Trophoblast cell (in vitro differentiated cells and primary cell): Measurements from ENCODE around the gene ADPGK.

ENCODE experiments used
- DNase-seq, 2 donors: peaks; one replicate each; pipeline ENCODE4 v3.0.0-alpha.2; 2016
- H2AFZ ChIP-seq: 2 replicates; pipeline ENCODE4 v1.6.1; 2013; ENCODE audit warnings: low read length, moderate library complexity, mild to moderate bottlenecking; ENCODE audit not compliant: insufficient read depth, poor library complexity
- H2AK5ac ChIP-seq: 2 replicates; pipeline ENCODE4 v1.6.1; 2013; ENCODE audit warnings: mild to moderate bottlenecking, low read length
- H2BK120ac ChIP-seq: 2 replicates; pipeline ENCODE4 v1.6.1; 2013; ENCODE audit warnings: low read length, mild to moderate bottlenecking, moderate library complexity; ENCODE audit not compliant: insufficient read depth, poor library complexity
- H2BK12ac ChIP-seq: 2 replicates; pipeline ENCODE4 v1.6.1; 2013; ENCODE audit warnings: mild to moderate bottlenecking, low read length, moderate library complexity
- H2BK5ac ChIP-seq: 2 replicates; pipeline ENCODE4 v1.6.1; 2013; ENCODE audit warnings: low read length, low read depth, moderate library complexity, mild to moderate bottlenecking; ENCODE audit not compliant: poor library complexity
- H3K14ac ChIP-seq: 2 replicates; pipeline ENCODE4 v1.6.1; 2013; ENCODE audit warnings: mild to moderate bottlenecking, low read length
- H3K18ac ChIP-seq: 2 replicates; pipeline ENCODE4 v1.6.1; 2013; ENCODE audit warnings: mild to moderate bottlenecking, low read length
- H3K23ac ChIP-seq: 2 replicates; pipeline ENCODE4 v1.6.1; 2013; ENCODE audit warnings: low read length
- H3K27ac ChIP-seq: 2 replicates; pipeline ENCODE4 v1.5.1; 2013; ENCODE audit warnings: low read depth, mild to moderate bottlenecking, inconsistent platforms, low read length, moderate library complexity
- H3K27me3 ChIP-seq: 2 replicates; pipeline ENCODE4 v1.6.1; 2013; ENCODE audit warnings: inconsistent platforms, mild to moderate bottlenecking, low read length, moderate library complexity; ENCODE audit not compliant: insufficient read depth
- H3K36me3 ChIP-seq, 2 experiments: 1 replicate in 1 of 2; 2 replicates in 1 of 2; pipeline ENCODE4 v1.6.1; 2013; ENCODE audit warnings: low read length in 2 of 2, mild to moderate bottlenecking in 2 of 2, moderate library complexity in 1 of 2; ENCODE audit not compliant: insufficient read depth in 2 of 2, control insufficient read depth in 1 of 2
- H3K4ac ChIP-seq: 2 replicates; pipeline ENCODE4 v1.6.1; 2013; ENCODE audit warnings: low read depth, mild to moderate bottlenecking, low read length, moderate library complexity
- H3K4me1 ChIP-seq, 2 experiments: 1 replicate in 1 of 2; 2 replicates in 1 of 2; pipeline ENCODE4 v1.6.1; 2013; ENCODE audit warnings: low read length in 2 of 2, mild to moderate bottlenecking in 2 of 2, moderate library complexity in 1 of 2; ENCODE audit not compliant: insufficient read depth in 2 of 2, control insufficient read depth in 1 of 2
- H3K4me2 ChIP-seq: 2 replicates; pipeline ENCODE4 v1.6.1; 2013; ENCODE audit warnings: inconsistent platforms, mild to moderate bottlenecking, low read length, moderate library complexity
- H3K4me3 ChIP-seq: 2 replicates; pipeline ENCODE4 v1.5.1; 2013; ENCODE audit warnings: mild to moderate bottlenecking, low read depth, low read length, inconsistent platforms
- H3K79me1 ChIP-seq: one replicate; pipeline ENCODE4 v1.6.1; 2013; ENCODE audit warnings: low read length
- H3K79me2 ChIP-seq: 2 replicates; pipeline ENCODE4 v1.6.1; 2013; ENCODE audit warnings: low read length, mild to moderate bottlenecking; ENCODE audit not compliant: control insufficient read depth, insufficient read depth, poor library complexity
- H3K9ac ChIP-seq: 2 replicates; pipeline ENCODE4 v1.6.1; 2013; ENCODE audit warnings: mild to moderate bottlenecking, low read length
- H3K9me3 ChIP-seq: 2 replicates; pipeline ENCODE4 v1.6.1; 2013; ENCODE audit warnings: low read depth, mild to moderate bottlenecking, control low read depth, inconsistent platforms, low read length; ENCODE audit not compliant: insufficient read depth
- H4K12ac ChIP-seq: 2 replicates; pipeline ENCODE4 v1.6.1; 2013; ENCODE audit warnings: low read depth, mild to moderate bottlenecking, low read length, moderate library complexity
- H4K8ac ChIP-seq: 2 replicates; pipeline ENCODE4 v1.6.1; 2013; ENCODE audit warnings: low read depth, mild to moderate bottlenecking, low read length, moderate library complexity
- H4K91ac ChIP-seq: one replicate; pipeline ENCODE4 v1.6.1; 2013; ENCODE audit warnings: low read depth, mild to moderate bottlenecking, low read length, moderate library complexity
- WGBS: extraction: QIAGEN DNeasy Blood & Tissue Kit; methylation state at CpG from one replicate; pipeline ENCODE4 v1.1.7; 2013; ENCODE audit warnings: missing lambda C conversion rate; ENCODE audit not compliant: insufficient read length, insufficient coverage; ENCODE audit errors: extremely low coverage; 5-methylcytosine and 5-hydroxymethylcytosine counted together

Gene ADPGK

GRCh38 chr15:72824781-72825180, 41.2 kb upstream of the ADPGK start:
- Histone ChIP-seq H3K27ac (no peak overlapping the region), H3K14ac (no peak overlapping the region), H3K79me1 (no peaks in the 10 kb centered on the region), H3K4ac (no peak overlapping the region), H2BK5ac (no peak overlapping the region), H3K9me3 (peaks cover 6% of the 10 kb centered on the region), H2AFZ (no peak overlapping the region), H3K4me3 (peak overlapping the region; percentile 46), H3K27me3 (no peaks in the 10 kb centered on the region), H2BK120ac (no peak overlapping the region), H3K23ac (no peak overlapping the region), H3K9ac (no peak overlapping the region), H4K8ac (no peak overlapping the region), H3K79me2 (no peaks in the 10 kb centered on the region), H4K91ac (no peak overlapping the region), H3K4me1 (no peaks in the 10 kb centered on the region), H2BK12ac (no peak overlapping the region), H3K18ac (no peak overlapping the region), H3K36me3 (no peaks in the 10 kb centered on the region), H2AK5ac (no peak overlapping the region), H3K4me2 (no peak overlapping the region), H4K12ac (no peak overlapping the region)
- no peak for DNase-seq
- WGBS, result no CpG with 5 or more reads among the region's 7 CpGs

DNA sequence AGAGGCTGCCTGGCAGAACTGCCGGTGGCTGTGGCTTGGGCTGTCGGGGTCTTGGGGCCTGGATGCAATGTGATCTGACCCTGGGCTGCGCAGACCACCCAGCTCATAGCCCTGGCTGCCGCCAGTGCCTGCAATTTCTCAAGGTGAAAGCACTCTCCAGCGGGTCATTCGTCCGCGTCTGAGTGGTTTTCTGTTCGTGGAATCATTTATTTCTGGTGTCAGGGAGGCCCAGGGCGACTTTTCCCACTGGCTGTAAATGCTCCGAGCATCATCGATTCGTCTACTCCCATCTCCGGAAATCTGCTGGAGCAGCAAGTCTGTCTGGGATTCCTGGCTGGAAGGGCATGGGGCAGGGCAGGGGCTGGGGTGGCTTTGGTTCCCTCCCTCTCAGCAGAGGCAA, 40.6 kb upstream of the ADPGK start:
- Histone ChIP-seq H3K4me3 (no peak overlapping the region), H3K4me1 (no peaks in the 10 kb centered on the region), H4K91ac (no peak overlapping the region), H2AFZ (no peak overlapping the region), H3K9ac (no peak overlapping the region), H3K36me3 (no peaks in the 10 kb centered on the region), H3K27me3 (no peaks in the 10 kb centered on the region), H3K79me1 (no peaks in the 10 kb centered on the region), H3K27ac (no peak overlapping the region), H3K23ac (no peak overlapping the region), H3K4me2 (no peak overlapping the region), H4K8ac (no peak overlapping the region), H2AK5ac (no peak overlapping the region), H3K18ac (no peak overlapping the region), H3K4ac (no peak overlapping the region), H3K79me2 (no peaks in the 10 kb centered on the region), H3K14ac (no peak overlapping the region), H2BK120ac (no peak overlapping the region), H2BK12ac (no peak overlapping the region), H4K12ac (no peak overlapping the region), H3K9me3 (peaks cover 6% of the 10 kb centered on the region), H2BK5ac (no peak overlapping the region)
- WGBS, result no CpG with 5 or more reads among the region's 14 CpGs
- DNase-seq, result no peak

GRCh38 chr15:72820278-72820677, 36.7 kb upstream of the ADPGK start:
- Histone ChIP-seq H3K9me3 (peaks cover 7% of the 10 kb centered on the region), H2AFZ (no peak overlapping the region), H3K27ac (no peak overlapping the region), H4K91ac (no peak overlapping the region), H3K79me2 (no peaks in the 10 kb centered on the region), H3K27me3 (no peaks in the 10 kb centered on the region), H3K23ac (no peak overlapping the region), H3K14ac (no peak overlapping the region), H3K4me2 (no peak overlapping the region), H3K9ac (no peak overlapping the region), H3K4me1 (peaks cover 4 to 5% of the 10 kb centered on the region in 2 experiments), H4K12ac (no peak overlapping the region), H3K4me3 (no peak overlapping the region), H3K79me1 (no peaks in the 10 kb centered on the region), H4K8ac (no peak overlapping the region), H2AK5ac (no peak overlapping the region), H2BK5ac (no peak overlapping the region), H2BK12ac (no peak overlapping the region), H3K18ac (no peak overlapping the region), H3K4ac (no peak overlapping the region), H2BK120ac (no peak overlapping the region), H3K36me3 (no peaks in the 10 kb centered on the region)
- DNase-seq, result no peak
- WGBS, result no CpG with 5 or more reads among the region's 4 CpGs

- Histone ChIP-seq H4K8ac (no peak overlapping the region), H3K18ac (no peak overlapping the region), H3K4me2 (no peak overlapping the region), H4K12ac (no peak overlapping the region), H2BK120ac (no peak overlapping the region), H3K27ac (no peak overlapping the region), H2AFZ (no peak overlapping the region), H3K9me3 (peaks cover 3% of the 10 kb centered on the region), H3K79me1 (no peaks in the 10 kb centered on the region), H2AK5ac (no peak overlapping the region), H3K9ac (no peak overlapping the region), H3K4ac (no peak overlapping the region), H3K4me1 (peaks cover 4 to 5% of the 10 kb centered on the region in 2 experiments), H4K91ac (no peak overlapping the region), H3K79me2 (no peaks in the 10 kb centered on the region), H3K4me3 (no peak overlapping the region), H2BK5ac (no peak overlapping the region), H2BK12ac (no peak overlapping the region), H3K14ac (no peak overlapping the region), H3K23ac (no peak overlapping the region), H3K36me3 (no peaks in the 10 kb centered on the region), H3K27me3 (no peaks in the 10 kb centered on the region)
- no CpG with 5 or more reads among the region's 6 CpGs for WGBS
- DNase-seq, result no peak
Measured at GRCh38 chr15:72818632-72819031, 35.1 kb upstream of the ADPGK start.
